ENCODE data around the gene VPS50.

DNA sequence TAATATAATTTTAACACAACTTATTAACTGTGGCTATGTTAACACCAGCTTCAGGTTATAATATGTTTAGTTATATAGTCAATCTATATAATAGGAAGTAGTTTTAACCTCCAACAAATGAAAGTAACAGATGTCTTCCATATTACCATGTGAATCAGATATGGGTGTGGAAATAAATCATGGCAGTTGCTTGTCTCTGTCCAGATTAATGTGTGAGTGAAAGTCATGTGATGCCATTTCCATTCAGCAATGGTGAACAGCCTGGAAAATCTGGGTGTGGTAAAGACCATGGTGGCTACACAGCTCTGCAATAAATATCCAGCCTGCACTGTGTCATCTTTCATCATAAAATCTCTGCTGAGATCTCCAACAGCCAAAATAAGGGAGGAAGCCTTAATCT lies 33.7 kb upstream of the VPS50 start:
- TF ChIP-seq CBFB (CRISPR knock-in tag; IDR thresholded peaks at IDR 0.05; ENCODE audit: low read depth) (no peak), ZNF232 (CRISPR knock-in tag; IDR thresholded peaks at IDR 0.05) (no peak), ZBTB21 (CRISPR knock-in tag; IDR thresholded peaks at IDR 0.05; ENCODE audit: borderline replicate concordance) (no peak), CREM (CRISPR knock-in tag; IDR thresholded peaks at IDR 0.05) (no peak), ELF4 (CRISPR knock-in tag; IDR thresholded peaks at IDR 0.05; ENCODE audit: low read depth) (no peak), GABPB1 (CRISPR knock-in tag; IDR thresholded peaks at IDR 0.05) (no peak), ZNF317 (CRISPR knock-in tag; IDR thresholded peaks at IDR 0.05; ENCODE audit: borderline replicate concordance, low read depth) (no peak), TEAD4 (CRISPR knock-in tag; IDR thresholded peaks at IDR 0.05) (no peak), NFE2L1 (CRISPR knock-in tag; IDR thresholded peaks at IDR 0.05) (no peak)
- TF ChIP-seq, protein P1, sequence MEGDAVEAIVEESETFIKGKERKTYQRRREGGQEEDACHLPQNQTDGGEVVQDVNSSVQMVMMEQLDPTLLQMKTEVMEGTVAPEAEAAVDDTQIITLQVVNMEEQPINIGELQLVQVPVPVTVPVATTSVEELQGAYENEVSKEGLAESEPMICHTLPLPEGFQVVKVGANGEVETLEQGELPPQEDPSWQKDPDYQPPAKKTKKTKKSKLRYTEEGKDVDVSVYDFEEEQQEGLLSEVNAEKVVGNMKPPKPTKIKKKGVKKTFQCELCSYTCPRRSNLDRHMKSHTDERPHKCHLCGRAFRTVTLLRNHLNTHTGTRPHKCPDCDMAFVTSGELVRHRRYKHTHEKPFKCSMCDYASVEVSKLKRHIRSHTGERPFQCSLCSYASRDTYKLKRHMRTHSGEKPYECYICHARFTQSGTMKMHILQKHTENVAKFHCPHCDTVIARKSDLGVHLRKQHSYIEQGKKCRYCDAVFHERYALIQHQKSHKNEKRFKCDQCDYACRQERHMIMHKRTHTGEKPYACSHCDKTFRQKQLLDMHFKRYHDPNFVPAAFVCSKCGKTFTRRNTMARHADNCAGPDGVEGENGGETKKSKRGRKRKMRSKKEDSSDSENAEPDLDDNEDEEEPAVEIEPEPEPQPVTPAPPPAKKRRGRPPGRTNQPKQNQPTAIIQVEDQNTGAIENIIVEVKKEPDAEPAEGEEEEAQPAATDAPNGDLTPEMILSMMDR (IDR thresholded peaks at IDR 0.05) = no peak
- TF ChIP-seq, protein P2, sequence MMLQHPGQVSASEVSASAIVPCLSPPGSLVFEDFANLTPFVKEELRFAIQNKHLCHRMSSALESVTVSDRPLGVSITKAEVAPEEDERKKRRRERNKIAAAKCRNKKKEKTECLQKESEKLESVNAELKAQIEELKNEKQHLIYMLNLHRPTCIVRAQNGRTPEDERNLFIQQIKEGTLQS (CRISPR knock-in tag; conservative IDR thresholded peaks at IDR 0.05) = no peak
- TF ChIP-seq, protein P3, sequence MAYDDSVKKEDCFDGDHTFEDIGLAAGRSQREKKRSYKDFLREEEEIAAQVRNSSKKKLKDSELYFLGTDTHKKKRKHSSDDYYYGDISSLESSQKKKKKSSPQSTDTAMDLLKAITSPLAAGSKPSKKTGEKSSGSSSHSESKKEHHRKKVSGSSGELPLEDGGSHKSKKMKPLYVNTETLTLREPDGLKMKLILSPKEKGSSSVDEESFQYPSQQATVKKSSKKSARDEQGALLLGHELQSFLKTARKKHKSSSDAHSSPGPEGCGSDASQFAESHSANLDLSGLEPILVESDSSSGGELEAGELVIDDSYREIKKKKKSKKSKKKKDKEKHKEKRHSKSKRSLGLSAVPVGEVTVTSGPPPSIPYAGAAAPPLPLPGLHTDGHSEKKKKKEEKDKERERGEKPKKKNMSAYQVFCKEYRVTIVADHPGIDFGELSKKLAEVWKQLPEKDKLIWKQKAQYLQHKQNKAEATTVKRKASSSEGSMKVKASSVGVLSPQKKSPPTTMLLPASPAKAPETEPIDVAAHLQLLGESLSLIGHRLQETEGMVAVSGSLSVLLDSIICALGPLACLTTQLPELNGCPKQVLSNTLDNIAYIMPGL (CRISPR knock-in tag; IDR thresholded peaks at IDR 0.05) = no peak
